ENCODE results near the gene HUNK.
"Not testable (repeated sequence)": the region's sequence is repeated elsewhere in the genome, so short reads cannot be mapped to it uniquely, and the experiment has no call there.

The HUNK gene

GRCh38 chr21:32008714-32009113 lies 135.9 kb downstream of the HUNK start:
- no peak for DNase-seq

DNA sequence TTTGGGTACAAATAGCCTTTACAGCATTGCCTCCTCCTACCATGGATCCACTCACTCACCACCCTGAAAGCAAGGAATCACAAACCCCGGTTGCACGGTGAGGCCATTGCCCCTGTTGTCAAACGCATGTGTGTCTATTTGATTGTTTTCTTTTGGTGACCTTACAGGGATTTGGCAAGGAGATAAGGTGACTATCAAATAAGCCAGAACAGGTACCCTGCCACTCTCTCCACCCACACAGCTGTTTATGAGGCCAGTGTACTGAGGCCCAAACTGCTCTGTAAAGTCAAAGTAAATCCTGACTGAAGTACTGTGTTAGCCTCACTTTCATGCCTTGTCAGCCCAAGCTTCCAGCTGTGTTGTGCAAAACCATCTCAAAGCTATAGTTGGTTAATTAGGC lies 136.4 kb downstream of the HUNK start:
- DNase-seq, result no peak

DNA sequence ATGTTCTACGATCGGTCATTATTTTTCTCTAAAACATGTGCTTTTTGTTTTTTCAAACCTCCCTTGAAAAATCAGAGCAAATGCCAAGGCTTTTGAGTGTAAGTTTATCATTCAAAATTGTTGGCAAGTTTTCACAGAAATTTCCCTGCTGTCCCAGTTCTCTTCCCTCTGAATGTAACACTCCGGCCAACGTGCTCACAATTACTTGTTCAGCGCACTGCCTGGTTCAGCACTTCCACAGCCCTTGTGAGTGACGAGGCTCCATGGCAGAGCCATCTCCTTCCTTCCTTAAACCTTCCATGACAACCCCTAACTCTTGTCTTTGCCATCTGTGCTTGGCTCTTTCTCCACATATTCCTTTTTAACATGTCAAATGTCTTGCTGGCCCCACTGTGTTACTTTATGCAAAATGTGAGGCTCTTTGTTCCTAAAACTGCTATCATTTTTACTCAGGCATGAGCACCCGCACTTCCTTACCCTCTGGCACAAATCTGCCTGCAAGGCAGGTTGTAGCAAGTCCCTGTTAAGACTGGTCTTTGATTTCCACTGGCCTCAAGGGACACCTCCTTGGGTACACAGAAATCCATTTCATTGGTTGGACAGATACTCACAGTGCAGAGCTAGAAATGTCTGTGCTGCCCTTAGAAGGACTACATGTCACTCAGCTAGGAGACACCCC lies 142.8 kb downstream of the HUNK start:
- DNase-seq, result no peak

DNA sequence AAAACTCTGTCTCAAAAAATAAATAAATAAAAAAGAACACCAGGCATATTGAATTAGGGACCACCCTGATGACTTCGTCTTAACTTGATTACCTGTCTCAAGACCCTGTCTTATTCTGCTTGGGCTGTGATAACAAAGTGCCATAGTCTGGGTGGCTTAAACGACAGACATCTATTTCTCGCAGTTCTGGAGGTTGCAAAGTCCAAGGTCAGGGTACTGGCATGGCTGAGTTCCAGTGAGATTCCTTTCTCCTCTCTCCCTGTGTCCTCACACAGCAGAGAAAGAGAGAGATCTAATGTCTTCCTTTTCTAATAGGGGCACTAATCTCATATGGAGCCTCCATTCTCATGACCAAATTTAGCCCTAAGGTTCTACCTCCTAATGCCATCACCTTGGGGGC lies 145.6 kb downstream of the HUNK start:
- DNase-seq, result no peak

- no peak for DNase-seq
Measured at GRCh38 chr21:32020564-32020963, 147.7 kb downstream of the HUNK start.

- DNase-seq, result no peak
Measured at GRCh38 chr21:32021319-32021994, 148.6 kb downstream of the HUNK start.

- DNase-seq, result no peak
Measured at GRCh38 chr21:32022146-32022545, 149.3 kb downstream of the HUNK start.

DNA sequence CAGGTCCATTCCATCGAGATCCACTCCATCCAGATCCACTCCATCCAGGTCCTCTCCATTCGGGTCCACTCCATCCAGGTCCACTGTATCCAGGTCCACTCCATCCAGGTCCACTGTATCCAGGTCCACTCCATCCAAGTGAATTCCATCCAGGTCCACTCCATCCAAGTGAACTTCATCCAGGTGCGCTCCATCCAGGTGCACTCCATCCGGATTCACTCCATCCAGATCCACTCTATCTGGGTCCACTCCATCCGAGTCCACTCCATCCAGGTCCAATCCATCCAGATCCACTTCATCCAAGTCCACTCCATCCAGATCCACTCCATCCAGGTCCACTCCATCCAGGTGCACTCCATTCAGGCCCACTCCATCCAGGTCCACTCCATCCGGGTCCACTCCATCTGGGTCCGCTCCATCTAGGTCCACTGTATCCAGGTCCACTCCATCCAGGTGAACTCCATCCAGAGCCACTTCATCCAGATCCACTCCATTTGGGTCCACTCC lies 157.4 kb downstream of the HUNK start:
- no peak for DNase-seq

GRCh38 chr21:32034850-32035249 lies 162.0 kb downstream of the HUNK start:
- DNase-seq, result no peak

GRCh38 chr21:32035617-32036016 lies 162.8 kb downstream of the HUNK start:
- DNase-seq, result no peak

DNA sequence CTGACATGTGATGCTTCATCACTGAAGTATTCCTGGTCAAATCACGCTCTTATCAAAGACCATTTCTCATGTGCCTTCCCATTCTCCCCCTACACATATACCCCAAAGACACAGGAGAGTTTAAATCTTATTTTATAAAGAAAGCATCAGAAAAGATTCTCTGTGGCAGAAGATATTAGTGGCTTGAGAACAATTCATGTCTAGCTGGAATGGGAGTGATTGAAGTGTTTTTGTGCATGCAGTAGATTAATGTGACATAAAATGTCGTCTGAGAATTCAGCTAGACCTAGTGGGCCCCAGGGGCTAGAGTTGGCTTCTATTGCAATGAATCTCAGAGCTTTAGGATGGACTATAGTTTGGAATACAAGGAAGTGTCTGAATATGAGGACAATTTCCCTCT lies 163.9 kb downstream of the HUNK start:
- DNase-seq, result no peak

DNA sequence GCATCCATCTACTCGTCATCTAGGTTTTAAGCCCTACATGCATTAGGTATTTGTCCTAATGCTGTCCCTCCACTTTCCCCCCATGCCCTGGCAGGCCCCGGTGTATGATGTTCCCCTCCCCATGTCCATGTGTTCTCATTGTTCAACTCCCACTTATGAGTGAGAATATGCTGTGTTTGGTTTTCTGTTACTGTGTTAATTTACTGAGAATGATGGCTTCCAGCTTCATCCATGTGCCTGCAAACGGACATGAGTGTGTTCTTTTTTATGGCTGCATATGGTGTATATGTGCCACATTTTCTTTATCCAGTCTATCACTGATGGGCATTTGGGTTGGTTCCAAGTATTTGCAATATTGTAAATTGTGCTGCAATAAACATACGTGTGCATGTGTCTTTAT lies 165.9 kb downstream of the HUNK start:
- DNase-seq, result not testable (repeated sequence)

GRCh38 chr21:32043458-32043857 lies 170.6 kb downstream of the HUNK start:
- no peak for DNase-seq

- no peak for DNase-seq
Measured at GRCh38 chr21:32044205-32045180, 171.7 kb downstream of the HUNK start.

DNA sequence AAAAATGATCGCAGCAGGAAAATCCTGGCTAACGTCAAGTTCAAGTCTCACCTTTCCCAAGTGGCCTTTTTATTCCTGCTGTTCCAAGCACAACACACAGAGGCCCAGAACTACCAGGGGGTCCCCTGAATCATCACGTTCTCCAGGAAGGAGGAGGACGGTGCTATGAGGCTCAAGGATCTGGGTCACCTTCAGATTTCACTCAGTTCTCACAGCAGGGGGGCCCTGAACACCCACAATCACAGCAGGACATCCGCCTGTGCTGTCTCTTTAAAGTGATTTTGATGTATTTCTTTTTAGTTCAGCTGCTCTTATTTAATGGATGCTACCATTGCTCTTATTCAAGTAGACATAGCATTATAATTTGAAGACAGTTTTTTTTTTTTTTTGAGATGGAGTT lies 173.4 kb downstream of the HUNK start:
- no peak for DNase-seq

- DNase-seq, result no peak
Measured at GRCh38 chr21:32048353-32048752, 175.5 kb downstream of the HUNK start.

Data from NCI-H748 treated with DMSO at 0.1 percent for 48 hours (cell line).